GM23338 (cell line): ENCODE results near the gene ZNF780B.

ENCODE experiments used
- CREB1 ChIP-seq: fragments of 250-450 bp; sonication (Bioruptor Pico); IDR thresholded peaks from 2 replicates; pipeline ENCODE4 v1.5.0; 2020; ENCODE audit warnings: low read depth, mild to moderate bottlenecking, moderate library complexity
- CTCF ChIP-seq, 2 experiments: fragments of 200-600 bp in 1 of 2; sonication (generic) in 1 of 2; conservative IDR thresholded peaks; 2 replicates each; pipeline versions ENCODE4 v1.5.1 to v1.6.1; 2016 to 2017; ENCODE audit warnings: antibody characterized with exemption in 2 of 2, low read depth in 2 of 2, mild to moderate bottlenecking in 2 of 2, moderate library complexity in 1 of 2
- ETS1 ChIP-seq: IDR thresholded peaks from 2 replicates; pipeline ENCODE4 v1.6.1; 2016; ENCODE audit warnings: antibody characterized with exemption
- EZH2 ChIP-seq: fragments of 200-600 bp; sonication (generic); IDR thresholded peaks from one replicate; pipeline ENCODE4 v1.8.0; 2017; ENCODE audit warnings: antibody characterized with exemption, mild to moderate bottlenecking, low read depth; ENCODE audit not compliant: unreplicated experiment
- EZH2phosphoT487 ChIP-seq: fragments of 200-600 bp; sonication (generic); IDR thresholded peaks from one replicate; pipeline ENCODE4 v1.8.1; 2018; ENCODE audit warnings: antibody characterized with exemption; ENCODE audit not compliant: unreplicated experiment
- JUNB ChIP-seq: IDR thresholded peaks from one replicate; pipeline ENCODE4 v1.6.1; 2016; ENCODE audit warnings: antibody characterized with exemption; ENCODE audit not compliant: unreplicated experiment
- NANOG ChIP-seq: IDR thresholded peaks from 2 replicates; pipeline ENCODE4 v1.6.1; 2016; ENCODE audit warnings: antibody characterized with exemption, borderline replicate concordance
- POLR2AphosphoS5 ChIP-seq: IDR thresholded peaks from 2 replicates; pipeline ENCODE4 v1.6.1; 2016; ENCODE audit warnings: antibody characterized with exemption, low read depth
- REST ChIP-seq: IDR thresholded peaks from one replicate; pipeline ENCODE4 v1.6.1; 2018; ENCODE audit warnings: antibody characterized with exemption; ENCODE audit not compliant: unreplicated experiment
- STAT1 ChIP-seq: IDR thresholded peaks from one replicate; pipeline ENCODE4 v1.6.1; 2016; ENCODE audit warnings: antibody characterized with exemption; ENCODE audit not compliant: unreplicated experiment
- ZNF331 ChIP-seq: fragments of 250-450 bp; sonication (Bioruptor Pico); IDR thresholded peaks from 2 replicates; pipeline ENCODE4 v1.5.0; 2020; ENCODE audit warnings: low read depth, mild to moderate bottlenecking, moderate library complexity
- ZNF462 ChIP-seq: fragments of 250-450 bp; sonication (Bioruptor Pico); IDR thresholded peaks from 2 replicates; pipeline ENCODE4 v1.5.0; 2020; ENCODE audit warnings: mild to moderate bottlenecking, moderate library complexity

GRCh38 chr19:40053491-40053890, 2.5 kb downstream of the ZNF780B start:
- TF ChIP-seq CTCF (conservative IDR thresholded peaks at IDR 0.05; ENCODE audit: low read depth in 2 of 2) (no peak), REST (no peak), EZH2phosphoT487 (no peak), STAT1 (no peak), POLR2AphosphoS5 (no peak), EZH2 (no peak), CREB1 (CRISPR knock-in tag) (no peak), JUNB (no peak), ZNF462 (CRISPR knock-in tag) (no peak), NANOG (no peak), ZNF331 (CRISPR knock-in tag) (no peak), ETS1 (no peak)
